Measurements from ENCODE around the gene GCHFR. TPM values are rescaled to one million over a fixed set of nuclear protein-coding genes. Genes with fewer than 3 reads are reported as not detected.
A peak's percentile ranks its signal among the peaks of the same experiment; 100 is the strongest.

The GCHFR gene
- total RNA-seq, 4 donors from 2014 or later: 81.7 to 286 (median 136) TPM

GRCh38 chr15:40807028-40807887, 43.4 kb downstream of the GCHFR start, which contains the start of the genes DNAJC17 and ZFYVE19:
TSS of gene DNAJC17 (minus strand) at chr15:40807473. CDS start at chr15:40807446, 27 bp downstream.
TSS of gene ZFYVE19 (plus strand) at chr15:40807089. CDS start at chr15:40807590, 501 bp downstream.
- peak; percentile 96 to 98 (median 96) for DNase-seq
- no peaks in the 10 kb centered on the region for H3K27me3 ChIP-seq
- H3K9me3 ChIP-seq: no peaks in the 10 kb centered on the region
- H3K4me1 ChIP-seq: peaks cover 0 to 46% (median 11%) of the 10 kb centered on the region in 4 donors
- peak within 1 kb of the TSS; percentile 91 to 97 (median 96) for H3K27ac ChIP-seq
- H3K4me3 ChIP-seq: peak within 1 kb of the TSS; percentile 70 to 94 (median 90)
- TF ChIP-seq, protein P1, sequence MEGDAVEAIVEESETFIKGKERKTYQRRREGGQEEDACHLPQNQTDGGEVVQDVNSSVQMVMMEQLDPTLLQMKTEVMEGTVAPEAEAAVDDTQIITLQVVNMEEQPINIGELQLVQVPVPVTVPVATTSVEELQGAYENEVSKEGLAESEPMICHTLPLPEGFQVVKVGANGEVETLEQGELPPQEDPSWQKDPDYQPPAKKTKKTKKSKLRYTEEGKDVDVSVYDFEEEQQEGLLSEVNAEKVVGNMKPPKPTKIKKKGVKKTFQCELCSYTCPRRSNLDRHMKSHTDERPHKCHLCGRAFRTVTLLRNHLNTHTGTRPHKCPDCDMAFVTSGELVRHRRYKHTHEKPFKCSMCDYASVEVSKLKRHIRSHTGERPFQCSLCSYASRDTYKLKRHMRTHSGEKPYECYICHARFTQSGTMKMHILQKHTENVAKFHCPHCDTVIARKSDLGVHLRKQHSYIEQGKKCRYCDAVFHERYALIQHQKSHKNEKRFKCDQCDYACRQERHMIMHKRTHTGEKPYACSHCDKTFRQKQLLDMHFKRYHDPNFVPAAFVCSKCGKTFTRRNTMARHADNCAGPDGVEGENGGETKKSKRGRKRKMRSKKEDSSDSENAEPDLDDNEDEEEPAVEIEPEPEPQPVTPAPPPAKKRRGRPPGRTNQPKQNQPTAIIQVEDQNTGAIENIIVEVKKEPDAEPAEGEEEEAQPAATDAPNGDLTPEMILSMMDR (IDR thresholded peaks at IDR 0.05): peak in 4 of 6 experiments; percentile 11 to 44 (median 35)
- peak; percentile 49 to 63 for TF ChIP-seq POLR2A (IDR thresholded peaks at IDR 0.05)
- peaks cover 0 to 15% (median 0%) of the 10 kb centered on the region in 3 donors for H3K36me3 ChIP-seq

GRCh38 chr15:40807888-40808461, 44.1 kb downstream of the GCHFR start:
- no peaks in the 10 kb centered on the region for H3K9me3 ChIP-seq
- no peak for TF ChIP-seq POLR2A (IDR thresholded peaks at IDR 0.05)
- TF ChIP-seq, protein P1 (IDR thresholded peaks at IDR 0.05): no peak
- H3K27ac ChIP-seq: peak overlapping the region; percentile 91 to 97 (median 96)
- no peak for DNase-seq
- H3K36me3 ChIP-seq: peaks cover 0 to 19% (median 0%) of the 10 kb centered on the region in 3 donors
- peak overlapping the region; percentile 70 to 94 (median 90) for H3K4me3 ChIP-seq
- no peaks in the 10 kb centered on the region for H3K27me3 ChIP-seq
- peaks cover 0 to 46% (median 11%) of the 10 kb centered on the region in 4 donors for H3K4me1 ChIP-seq

DNA sequence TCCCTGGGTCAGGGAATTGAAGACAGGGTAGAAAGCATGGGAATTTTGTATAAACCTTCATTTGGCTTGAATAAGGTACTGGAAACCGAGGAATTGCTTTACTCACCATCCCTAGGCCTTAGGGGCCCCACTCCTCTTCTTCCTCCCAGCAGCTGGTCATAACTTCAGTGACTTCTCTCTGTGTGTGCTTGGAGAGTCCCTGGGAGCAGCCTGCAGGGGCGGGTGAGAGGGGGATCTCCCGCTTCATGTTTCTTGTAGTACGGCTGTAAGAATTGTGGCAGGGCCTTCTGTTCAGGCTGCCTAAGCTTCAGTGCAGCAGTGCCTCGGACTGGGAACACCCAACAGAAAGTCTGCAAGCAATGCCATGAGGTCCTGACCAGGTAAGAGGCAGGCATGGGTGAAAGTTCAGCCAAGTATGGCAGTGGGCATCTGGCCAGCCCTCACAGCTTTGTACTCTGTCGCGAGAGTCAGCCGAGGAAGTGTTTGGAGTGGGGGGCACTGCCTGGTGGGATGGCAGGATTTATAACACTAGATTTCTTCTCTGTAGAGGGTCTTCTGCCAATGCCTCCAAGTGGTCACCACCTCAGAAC, 45.1 kb downstream of the GCHFR start:
- no peaks in the 10 kb centered on the region for H3K27me3 ChIP-seq
- peak overlapping the region in 1 of 4 donors; percentile 92 for H3K4me3 ChIP-seq
- DNase-seq: no peak
- H3K9me3 ChIP-seq: no peaks in the 10 kb centered on the region
- H3K36me3 ChIP-seq: peaks cover 0 to 29% (median 0%) of the 10 kb centered on the region in 3 donors
- peaks cover 0 to 36% (median 11%) of the 10 kb centered on the region in 4 donors for H3K4me1 ChIP-seq
- TF ChIP-seq, protein P1 (IDR thresholded peaks at IDR 0.05): no peak
- TF ChIP-seq POLR2A (IDR thresholded peaks at IDR 0.05): no peak
- peak overlapping the region in 1 of 4 donors; percentile 97 for H3K27ac ChIP-seq

- Histone ChIP-seq H3K9me3 (no peaks in the 10 kb centered on the region), H3K27ac (no peak overlapping the region), H3K4me1 (peaks cover 0 to 14% (median 5%) of the 10 kb centered on the region in 4 donors), H3K4me3 (no peak overlapping the region), H3K27me3 (no peaks in the 10 kb centered on the region), H3K36me3 (peaks cover 0 to 42% (median 0%) of the 10 kb centered on the region in 3 donors)
- TF ChIP-seq, protein P1 (IDR thresholded peaks at IDR 0.05): no peak
- TF ChIP-seq POLR2A (IDR thresholded peaks at IDR 0.05): no peak
- no peak for DNase-seq
Observed at GRCh38 chr15:40812721-40813425, 49.0 kb downstream of the GCHFR start.

All from Peyer's patch (tissue), 4 donors.